Central memory CD4-positive, alpha-beta T cell (primary cell): ENCODE data around the gene CCDC180.
"Not testable (repeated sequence)": the region's sequence is repeated elsewhere in the genome, so short reads cannot be mapped to it uniquely, and the experiment has no call there.

ENCODE experiments used
- DNase-seq: peaks from one replicate; pipeline ENCODE4 v3.0.0; 2022

The CCDC180 gene

DNA sequence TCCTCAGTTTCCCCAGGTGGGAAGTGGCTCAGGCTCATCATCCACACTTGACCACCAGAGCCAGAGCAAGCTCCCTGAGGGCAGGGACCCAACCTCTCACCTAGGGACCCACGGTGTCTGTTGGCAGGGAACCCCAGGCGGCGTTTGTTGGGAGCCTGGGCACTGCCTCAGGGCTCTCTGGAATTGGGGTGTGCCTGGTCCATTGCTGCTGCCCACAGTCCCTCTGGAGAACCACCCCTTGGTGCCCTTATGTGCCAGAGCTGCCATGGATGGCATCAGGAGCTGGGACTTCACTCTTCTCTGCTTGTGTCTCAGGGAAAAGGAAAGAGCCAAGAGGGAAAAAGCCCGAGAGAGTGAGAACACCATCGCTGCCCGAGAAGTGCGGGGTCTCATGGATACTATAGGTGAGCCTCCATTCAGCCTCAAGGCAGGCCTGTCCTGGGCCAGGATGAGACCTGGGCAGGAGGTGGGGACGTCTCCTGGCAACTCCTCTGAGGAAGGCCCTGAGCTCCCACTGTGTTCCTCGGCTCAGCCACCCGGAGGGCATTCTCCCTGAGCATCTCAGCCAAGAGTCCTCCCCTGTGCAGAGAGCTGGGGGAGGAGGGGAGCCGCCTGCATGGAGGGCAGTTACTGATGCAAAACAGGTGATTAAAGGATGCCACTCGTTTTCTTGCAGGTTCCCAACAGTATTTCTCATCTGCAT is 4.5 kb downstream of the CCDC180 start:
- no peak for DNase-seq

DNA sequence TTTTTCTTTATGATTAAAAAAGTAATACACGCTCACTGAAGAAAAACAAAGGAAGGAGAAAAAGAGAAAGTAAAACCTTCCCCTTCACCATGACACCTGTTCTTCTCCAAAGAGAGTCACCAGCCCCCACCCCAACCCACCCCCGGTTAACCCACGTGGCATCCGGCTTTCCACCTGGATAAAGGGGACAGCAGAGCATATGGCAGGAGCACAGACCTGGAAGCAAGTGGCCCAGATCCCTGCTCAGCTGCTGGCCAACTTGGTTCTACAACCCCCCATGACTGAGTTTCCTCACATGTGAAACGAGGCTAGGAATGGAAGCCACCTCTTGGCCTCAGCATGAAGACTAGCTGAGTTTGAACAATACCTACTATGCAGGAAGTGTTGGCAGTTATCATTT is 5.1 kb downstream of the CCDC180 start:
- DNase-seq, result no peak

DNA sequence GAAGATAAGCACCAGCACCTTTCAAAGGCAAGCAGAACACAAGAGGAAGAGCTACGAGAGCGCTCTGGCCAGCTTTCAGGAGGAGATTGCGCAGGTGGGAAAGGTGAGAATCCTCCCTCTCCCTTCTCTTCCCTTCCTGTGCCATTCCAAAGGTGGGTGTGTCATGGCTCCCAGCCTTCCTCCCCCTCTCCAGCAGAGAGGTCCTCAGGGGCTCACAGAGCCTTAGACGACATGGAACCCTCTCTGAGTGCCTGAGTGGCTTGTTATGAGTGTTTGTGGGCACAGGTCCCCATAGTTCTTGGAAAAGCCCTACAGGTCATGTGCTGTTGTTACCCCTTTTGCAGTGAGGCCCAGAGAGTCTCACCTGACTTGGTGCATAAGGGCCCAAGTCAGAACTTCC is 5.8 kb downstream of the CCDC180 start:
- DNase-seq, result no peak

DNA sequence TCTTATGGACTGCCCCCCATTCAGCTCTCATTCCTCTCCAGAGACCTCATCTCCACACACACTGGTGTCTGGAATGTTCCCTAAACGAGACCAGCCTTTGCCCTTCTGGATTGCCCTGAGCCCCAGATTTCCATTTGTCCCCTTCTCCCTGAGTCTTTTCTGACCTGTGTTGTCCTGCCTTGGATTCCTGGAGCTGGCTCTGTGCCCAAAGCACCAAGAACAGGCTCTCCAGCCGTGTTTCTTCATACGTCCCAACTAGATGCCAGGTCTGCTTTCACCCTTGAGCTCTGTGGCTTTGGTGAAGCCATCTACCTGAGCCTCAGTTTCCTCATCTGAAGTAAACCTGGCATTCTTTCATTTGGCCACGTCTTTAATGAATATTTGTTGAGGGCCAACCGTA is 6.3 kb downstream of the CCDC180 start:
- no peak for DNase-seq

DNA sequence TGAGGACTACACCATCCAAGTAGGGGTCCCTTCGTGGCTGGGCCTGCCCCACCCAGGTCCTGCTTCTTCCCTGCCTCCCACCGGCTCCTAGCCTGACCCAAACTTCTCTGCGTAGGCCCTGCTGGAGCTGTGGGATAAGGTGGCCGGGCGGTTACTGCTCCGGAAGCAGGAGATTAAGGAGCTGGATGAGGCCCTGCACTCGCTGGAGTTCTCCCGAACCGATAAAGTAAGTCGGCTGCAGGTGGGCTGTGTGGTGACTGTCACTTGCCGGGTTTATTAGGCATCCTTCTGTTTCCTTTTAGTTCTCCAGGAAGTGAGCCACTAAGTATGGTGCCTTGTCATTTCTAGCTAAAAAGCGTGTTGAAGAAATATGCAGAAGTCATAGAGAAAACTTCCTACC is 7.0 kb downstream of the CCDC180 start:
- DNase-seq, result no peak

DNA sequence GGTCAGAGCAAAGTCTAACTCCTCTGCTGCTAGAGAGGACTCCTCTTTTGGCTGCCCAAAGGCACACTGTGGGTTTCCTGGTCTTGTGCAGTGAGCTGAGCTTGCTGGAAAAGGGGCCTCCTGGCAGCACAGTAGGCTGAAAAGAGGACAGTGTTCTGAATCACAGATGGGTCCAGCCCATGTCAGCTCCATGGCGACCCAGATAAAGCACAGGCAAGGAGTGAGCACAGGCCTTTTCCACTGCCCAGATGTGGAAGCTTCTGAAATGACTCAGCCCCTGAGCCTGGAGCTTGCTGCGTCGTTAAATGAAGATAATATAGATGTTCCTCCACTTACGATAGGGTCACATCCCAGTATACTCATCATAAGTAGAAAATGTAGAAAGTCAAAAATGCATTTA is 8.1 kb downstream of the CCDC180 start:
- no peak for DNase-seq

DNA sequence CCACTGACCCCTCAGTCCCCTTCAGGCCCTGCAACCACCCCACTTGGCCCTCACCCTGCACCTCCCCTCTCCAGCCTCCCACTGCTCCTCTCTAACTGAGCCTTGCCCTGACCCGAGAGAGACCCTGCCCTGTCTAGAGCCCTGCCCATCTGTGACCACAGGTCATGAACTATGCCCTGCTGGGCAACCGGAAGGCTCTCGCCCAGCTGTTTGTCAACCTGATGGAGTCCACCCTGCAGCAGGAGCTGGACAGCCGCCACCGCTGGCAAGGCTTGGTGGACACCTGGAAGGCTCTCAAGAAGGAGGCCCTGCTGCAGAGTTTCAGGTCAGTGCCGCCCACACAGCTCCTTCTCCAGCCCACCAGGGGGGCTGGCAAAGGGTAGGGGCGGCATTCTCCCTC is 9.4 kb downstream of the CCDC180 start:
- no peak for DNase-seq

DNA sequence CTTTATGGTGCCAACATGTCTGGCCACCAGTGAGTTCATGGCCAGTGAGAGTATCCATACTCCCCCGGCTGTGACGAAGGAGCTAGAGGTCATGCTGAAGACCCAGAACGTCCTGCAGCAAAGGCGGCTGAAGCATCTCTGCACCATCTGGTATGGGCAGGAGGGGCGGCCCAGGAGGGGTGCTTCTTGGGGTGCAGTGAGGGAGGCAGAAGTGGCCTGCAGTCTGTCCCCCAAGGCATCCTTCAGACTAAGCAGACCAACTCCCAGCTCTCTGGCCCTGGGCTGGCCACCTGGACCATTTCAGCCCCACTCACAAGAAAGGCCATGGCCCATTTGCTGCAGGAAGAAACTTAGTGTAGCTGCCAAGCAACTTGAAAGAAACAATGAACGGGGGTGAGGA is 11.0 kb downstream of the CCDC180 start:
- no peak for DNase-seq

DNA sequence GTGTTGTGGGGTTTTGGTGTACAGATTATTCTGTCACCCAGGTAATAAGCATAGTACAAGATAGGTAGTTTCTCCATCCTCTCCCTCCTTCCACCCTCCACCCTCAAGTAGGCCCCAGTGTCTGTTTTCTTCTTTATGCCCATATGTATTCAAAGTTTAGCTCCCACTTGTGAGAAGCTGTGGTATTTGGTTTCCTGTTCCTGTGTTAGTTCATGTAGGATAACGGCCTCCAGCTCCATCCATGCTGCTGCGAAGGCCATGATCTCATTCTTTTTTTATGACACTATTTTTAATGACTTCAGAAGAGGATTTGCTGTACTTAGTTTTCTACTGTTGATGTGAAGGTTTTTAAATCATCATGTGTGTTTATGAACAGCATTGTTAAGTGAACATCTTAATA is 11.9 kb downstream of the CCDC180 start:
- DNase-seq, result no peak

DNA sequence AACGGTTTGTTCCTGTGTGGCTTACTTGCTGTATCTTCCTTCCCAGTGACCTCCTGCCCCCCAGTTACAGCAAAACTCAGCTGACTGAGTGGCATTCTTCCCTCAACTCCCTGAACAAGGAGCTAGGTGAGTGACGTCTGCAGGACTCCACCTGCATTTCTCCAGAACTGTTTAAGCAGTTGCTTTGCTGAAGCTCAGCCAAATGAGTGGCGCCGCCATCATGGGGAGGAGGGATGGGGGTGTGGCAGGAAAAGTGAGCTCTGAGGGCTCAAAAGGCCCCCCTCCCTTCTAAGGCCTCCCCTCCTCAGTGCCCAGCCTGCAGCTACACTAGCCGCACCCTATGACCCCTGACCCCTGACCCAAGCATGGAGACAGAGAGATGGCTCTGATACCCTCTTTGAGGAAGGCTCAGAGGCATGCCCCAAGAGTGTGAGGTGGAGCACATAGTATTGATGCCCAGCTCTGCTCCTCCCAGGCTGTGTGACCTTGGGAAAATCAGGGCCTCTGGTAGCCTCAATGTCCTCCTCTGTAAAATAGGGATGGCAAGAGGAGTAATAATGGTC is 12.7 kb downstream of the CCDC180 start:
- DNase-seq, result no peak

DNA sequence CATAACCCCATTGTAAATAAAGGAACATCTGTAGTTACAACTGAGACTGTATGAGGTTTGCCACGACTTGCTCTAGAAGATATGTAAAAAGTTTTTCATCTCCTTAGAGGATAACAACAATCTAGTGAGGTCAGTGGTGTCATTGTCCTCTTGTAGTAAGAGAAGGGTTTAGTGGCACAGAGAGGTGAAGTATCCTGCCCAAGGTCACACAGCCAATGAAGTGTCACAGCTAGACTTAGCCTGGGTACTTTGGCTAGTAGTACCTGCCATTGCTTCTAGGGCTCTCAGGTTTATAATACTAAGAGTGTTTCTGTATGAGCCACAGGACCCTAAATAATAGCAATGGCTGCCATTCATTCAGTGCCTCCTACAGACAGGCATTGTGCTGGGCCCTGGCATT is 13.8 kb downstream of the CCDC180 start:
- DNase-seq, result no peak

DNA sequence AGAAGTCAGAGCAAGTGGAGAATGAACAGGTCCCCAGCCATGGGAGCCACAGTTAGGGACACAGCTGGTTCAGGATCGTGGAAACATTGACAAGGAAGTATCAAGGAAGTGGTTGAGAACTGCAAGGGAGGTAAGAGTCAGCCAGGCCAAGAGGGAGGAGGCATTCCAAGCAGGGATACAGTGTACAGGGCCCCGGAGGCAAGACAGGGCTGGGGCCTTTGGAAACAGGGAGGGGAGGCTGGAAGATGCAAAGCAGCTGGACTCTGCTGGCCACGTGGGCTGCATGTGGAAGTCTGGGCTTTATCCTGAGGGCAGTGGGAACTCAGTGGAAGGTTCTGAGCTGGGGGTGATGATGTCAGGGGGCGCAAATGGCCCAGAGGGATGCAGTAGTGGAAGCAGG is 14.2 kb downstream of the CCDC180 start:
- DNase-seq, result no peak

DNA sequence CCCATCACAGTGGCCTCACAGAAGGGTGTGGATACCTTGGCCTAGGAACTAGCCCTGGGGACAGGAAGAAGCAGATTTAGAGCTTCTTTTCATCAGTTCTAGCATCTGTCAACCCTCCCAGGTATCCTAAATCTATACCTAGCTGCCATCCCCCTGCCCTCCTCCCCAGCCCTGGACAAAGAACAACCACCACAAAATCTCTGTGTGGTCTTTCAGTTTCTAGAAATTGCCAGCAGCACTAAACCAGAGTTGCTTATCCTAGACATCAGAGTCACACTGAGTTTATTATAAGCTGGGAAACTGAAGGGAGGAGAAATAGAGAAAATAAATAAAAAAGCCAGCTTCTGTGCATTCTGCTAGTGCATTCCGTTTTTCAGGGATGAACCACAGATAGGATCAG is 14.6 kb downstream of the CCDC180 start:
- no peak for DNase-seq

DNA sequence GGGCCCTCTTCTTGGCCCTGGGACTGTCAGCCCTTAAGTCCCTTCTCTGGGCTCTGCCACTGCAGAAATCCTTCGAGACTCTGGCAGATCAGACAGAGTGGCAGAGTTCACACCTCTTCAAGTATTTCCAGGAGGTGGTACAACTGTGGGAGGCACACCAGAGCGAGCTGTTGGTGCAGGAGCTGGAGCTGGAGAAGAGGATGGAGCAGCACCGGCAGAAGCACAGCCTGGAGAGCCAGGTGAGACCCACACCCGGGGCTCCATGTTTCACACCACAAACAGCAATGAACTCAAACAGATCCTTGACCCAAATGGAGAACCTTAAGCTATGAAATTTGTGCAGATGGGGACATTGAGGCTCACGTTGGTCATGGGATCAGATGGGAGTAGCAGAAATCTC is 17.5 kb downstream of the CCDC180 start:
- no peak for DNase-seq

DNA sequence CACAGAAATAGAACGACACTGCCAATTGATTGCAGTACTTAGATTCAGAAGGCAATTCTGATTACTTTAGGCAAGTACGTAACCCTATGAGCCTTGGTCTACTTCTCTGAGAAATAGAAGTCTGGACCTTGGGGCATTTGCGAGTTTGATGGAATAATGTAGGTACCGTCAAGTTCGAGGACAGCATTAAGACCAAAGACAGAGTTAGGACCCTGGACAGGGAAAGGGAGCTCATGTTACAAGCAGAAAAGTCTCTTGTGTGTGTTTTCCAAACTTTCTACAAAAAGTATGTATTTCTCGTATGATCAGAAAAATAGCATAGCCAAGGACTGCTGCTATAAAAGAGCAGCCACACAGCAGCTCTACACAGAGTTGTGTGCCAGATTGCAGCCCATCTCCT is 20.1 kb downstream of the CCDC180 start:
- no peak for DNase-seq

DNA sequence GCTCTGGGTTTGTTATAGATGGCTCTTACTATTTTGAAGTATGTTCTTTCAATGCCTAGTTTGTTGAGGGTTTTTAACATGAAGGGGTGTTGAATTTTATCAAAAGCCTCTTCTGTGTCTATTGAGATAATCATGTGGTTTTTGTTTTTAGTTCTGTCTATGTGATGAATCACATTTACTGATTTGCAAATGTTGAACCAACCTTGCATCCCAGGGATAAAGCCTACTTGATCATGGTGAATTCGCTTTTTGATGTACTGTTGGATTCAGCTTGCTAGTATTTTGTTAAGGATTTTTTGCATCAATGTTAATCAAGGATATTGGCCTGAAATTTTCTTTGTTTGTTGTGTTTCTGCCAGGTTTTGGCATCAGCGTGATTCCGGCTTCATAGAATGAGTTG is 25.5 kb downstream of the CCDC180 start:
- DNase-seq, result no peak

DNA sequence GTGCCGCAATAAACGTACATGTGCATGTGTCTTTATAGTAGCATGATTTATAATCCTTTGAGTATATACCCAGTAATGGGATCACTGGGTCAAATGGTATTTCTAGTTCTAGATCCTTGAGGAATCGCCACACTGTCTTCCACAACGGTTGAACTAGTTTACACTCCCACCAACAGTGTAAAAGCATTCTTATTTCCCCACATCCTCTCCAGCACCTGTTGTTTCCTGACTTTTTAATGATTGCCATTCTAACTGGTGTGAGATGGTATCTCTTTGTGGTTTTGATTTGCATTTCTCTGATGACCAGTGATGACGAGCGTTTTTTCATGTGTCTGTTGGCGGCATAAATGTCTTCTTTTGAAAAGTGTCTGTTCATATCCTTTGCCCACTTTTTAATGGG is 28.2 kb downstream of the CCDC180 start:
- not testable (repeated sequence) for DNase-seq

DNA sequence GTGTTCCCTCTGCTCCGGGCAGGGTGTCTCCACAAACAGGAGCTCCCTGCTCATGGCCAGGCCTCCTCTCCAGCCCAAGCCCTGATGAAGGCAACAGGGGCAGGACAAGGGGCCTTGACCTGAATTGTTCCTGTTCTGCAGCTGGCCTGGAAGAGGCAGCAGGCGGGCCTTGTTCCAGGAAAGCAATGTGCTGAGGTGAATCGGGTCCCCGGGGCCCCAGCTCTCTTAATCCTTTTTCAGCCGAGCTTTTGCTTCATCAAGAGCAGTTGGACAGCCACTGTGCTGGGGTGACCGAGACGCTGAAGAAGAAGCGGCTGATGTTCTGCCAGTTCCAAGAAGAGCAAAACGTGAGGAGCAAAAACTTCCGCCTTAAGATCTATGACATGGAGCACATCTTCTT is 41.4 kb downstream of the CCDC180 start:
- no peak for DNase-seq

DNA sequence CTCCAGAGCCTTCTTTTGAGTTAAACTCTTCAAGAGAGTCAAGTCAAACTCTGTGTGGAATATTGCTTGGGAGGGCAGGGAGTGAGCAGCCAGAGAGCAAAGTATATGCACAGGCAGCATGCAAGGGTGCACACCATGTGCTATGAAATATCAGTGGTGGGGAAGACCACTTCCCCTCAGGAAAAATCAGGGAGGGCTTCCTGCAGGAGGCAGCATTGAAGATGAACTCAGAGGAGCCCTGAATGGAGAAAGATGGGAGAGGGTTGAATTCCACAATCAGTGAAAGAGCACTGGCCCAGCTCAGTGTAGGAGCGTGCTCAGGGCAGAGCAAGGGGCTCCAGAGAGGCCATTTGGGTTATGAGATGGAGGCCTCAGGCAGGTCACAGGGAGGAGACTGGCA is 41.9 kb downstream of the CCDC180 start:
- DNase-seq, result no peak

DNA sequence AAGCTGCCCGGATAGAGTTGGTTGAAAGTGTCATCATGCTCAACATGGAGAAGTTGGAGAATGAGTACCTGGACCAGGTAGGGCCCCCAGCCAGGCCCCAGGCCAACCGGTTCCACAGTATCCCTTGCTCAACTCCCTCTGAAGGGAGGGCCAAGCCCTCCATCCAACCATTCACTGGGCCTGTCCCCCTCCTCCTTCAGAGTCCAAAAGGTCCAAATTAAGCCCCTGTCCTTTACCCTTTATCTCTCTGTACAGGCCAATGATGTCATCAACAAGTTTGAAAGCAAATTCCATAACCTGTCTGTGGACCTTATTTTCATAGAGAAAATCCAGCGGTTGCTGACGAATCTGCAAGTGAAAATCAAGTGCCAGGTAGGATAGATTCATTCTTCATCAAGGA is 47.2 kb downstream of the CCDC180 start:
- no peak for DNase-seq

DNA sequence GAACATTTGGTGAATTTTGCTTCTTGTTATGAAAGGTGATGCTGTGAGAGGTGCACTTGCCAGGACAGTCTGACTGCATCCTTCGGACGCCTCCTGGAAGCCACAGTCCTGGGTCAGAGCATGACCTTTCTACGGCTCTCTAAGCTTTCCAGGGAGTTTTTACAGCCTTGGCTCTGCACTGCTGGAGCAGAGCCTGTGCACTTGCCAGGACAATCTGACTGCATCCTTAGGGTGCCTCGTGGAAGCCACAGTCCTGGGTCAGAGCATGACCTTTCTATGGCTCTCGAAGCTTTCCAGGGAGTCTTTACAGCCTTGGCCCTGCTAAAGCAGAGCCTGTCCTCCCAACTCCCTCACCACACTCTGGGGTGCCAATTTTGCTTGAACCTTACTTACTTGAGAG is 49.6 kb downstream of the CCDC180 start:
- DNase-seq, result no peak
